ENCODE measurements around the gene NCKAP5. TPM values are rescaled to one million over a fixed set of nuclear protein-coding genes. Genes with fewer than 3 reads are reported as not detected.

The NCKAP5 gene
- polyA plus RNA-seq, 2 of the 4 experiments (the other 2 are of a cell fraction), result 3.0 to 4.1 TPM

GRCh38 chr2:132884292-132884691 is 684.0 kb downstream of the NCKAP5 start (continued):
- no peak for TF ChIP-seq ELK1 (IDR thresholded peaks at IDR 0.05; ENCODE audit: low read depth, low read length)
- 0 out of 2 replicates have a peak, but pooled peaks have one; percentile 23 for TF ChIP-seq FOSL2 (IDR thresholded peaks at IDR 0.05)
- TF ChIP-seq FOSL2 (CRISPR knock-in tag; IDR thresholded peaks at IDR 0.05), result peak; percentile 23; the same call in 1 of the 2 replicates

GRCh38 chr2:132883430-132883829 is 684.8 kb downstream of the NCKAP5 start:
- no peak overlapping the region for H3K4me3 ChIP-seq
- 47% methylated on average over 5 of the region's 5 CpGs for WGBS (ENCODE audit: missing lambda C conversion rate)
- H3K9me3 ChIP-seq, result no peaks in the 10 kb centered on the region
- peak overlapping the region; percentile 44; the same call in 2 of the 3 replicates for H3K4me2 ChIP-seq
- TF ChIP-seq RCOR1 (IDR thresholded peaks at IDR 0.05; ENCODE audit: low read depth, low read length) (no peak), ELK1 (IDR thresholded peaks at IDR 0.05; ENCODE audit: low read depth, low read length) (no peak)
- H3K4me1 ChIP-seq, result peaks cover 18% of the 10 kb centered on the region; the same call in 2 of the 3 replicates
- DNase-seq (ENCODE audit: low read depth in 1 of 2, low spot score in 1 of 2) (no peak), ATAC-seq (no peak), FAIRE-seq (no peak)
- H3K27ac ChIP-seq, result peak overlapping the region; percentile 34 to 81; a peak in 5 of 6 replicates
- POLR2A ChIA-PET, result no interaction called here
- CTCF ChIA-PET, result no interaction called here

GRCh38 chr2:132881546-132881945 is 686.7 kb downstream of the NCKAP5 start:
- H3K4me2 ChIP-seq, result no peak overlapping the region
- POLR2A ChIA-PET, result no interaction called here
- peaks cover 18% of the 10 kb centered on the region; the same call in 2 of the 3 replicates for H3K4me1 ChIP-seq
- 82% methylated on average over 1 of the region's 1 CpG for WGBS (ENCODE audit: missing lambda C conversion rate)
- H3K4me3 ChIP-seq, result no peak overlapping the region
- no peak for DNase-seq (ENCODE audit: low read depth in 1 of 2, low spot score in 1 of 2)
- TF ChIP-seq BHLHE40 (IDR thresholded peaks at IDR 0.05; ENCODE audit: low read depth, low read length) (no peak), PHF8 (IDR thresholded peaks at IDR 0.05; ENCODE audit: borderline replicate concordance, low read depth) (no peak)
- no peak overlapping the region for H3K27ac ChIP-seq
- H3K9me3 ChIP-seq, result no peaks in the 10 kb centered on the region
- CTCF ChIA-PET, result no interaction called here
- ATAC-seq, result no peak
- no peak for FAIRE-seq

GRCh38 chr2:132877923-132878322 is 690.3 kb downstream of the NCKAP5 start:
- FAIRE-seq (no peak), DNase-seq (ENCODE audit: low read depth in 1 of 2, low spot score in 1 of 2) (no peak), ATAC-seq (no peak)
- no peaks in the 10 kb centered on the region for H3K9me3 ChIP-seq
- no peaks in the 10 kb centered on the region for H3K4me1 ChIP-seq
- WGBS (ENCODE audit: missing lambda C conversion rate), result 85% methylated on average over 9 of the region's 9 CpGs
- H3K4me3 ChIP-seq, result no peak overlapping the region
- ChIA-PET POLR2A (no interaction called here), CTCF (no interaction called here)
- no peak for TF ChIP-seq FOSL2 (IDR thresholded peaks at IDR 0.05)
- no peak for TF ChIP-seq FOSL2 (CRISPR knock-in tag; IDR thresholded peaks at IDR 0.05)
- no peak for TF ChIP-seq RFX5 (IDR thresholded peaks at IDR 0.05)
- TF ChIP-seq EHF (CRISPR knock-in tag; IDR thresholded peaks at IDR 0.05), result no peak
- TF ChIP-seq JUNB (IDR thresholded peaks at IDR 0.05), result no peak
- TF ChIP-seq CHD4 (IDR thresholded peaks at IDR 0.05; ENCODE audit: borderline replicate concordance), result no peak
- no peak for TF ChIP-seq CHD2 (IDR thresholded peaks at IDR 0.05; ENCODE audit: low read length, partially characterized antibody)
- no peak for TF ChIP-seq NR3C1 (IDR thresholded peaks at IDR 0.05)
- no peak for TF ChIP-seq EHMT2 (IDR thresholded peaks at IDR 0.05; ENCODE audit: low read depth)
- no peak for TF ChIP-seq BCL3 (IDR thresholded peaks at IDR 0.05)
- no peak for TF ChIP-seq ZC3H11A (IDR thresholded peaks at IDR 0.05)
- no peak for TF ChIP-seq FOXS1 (CRISPR knock-in tag; IDR thresholded peaks at IDR 0.05)
- TF ChIP-seq ELK1 (IDR thresholded peaks at IDR 0.05; ENCODE audit: low read depth, low read length), result no peak
- no peak for TF ChIP-seq EP300 (IDR thresholded peaks at IDR 0.05)
- no peak for TF ChIP-seq RCOR1 (IDR thresholded peaks at IDR 0.05; ENCODE audit: low read depth, low read length)
- TF ChIP-seq CEBPB (IDR thresholded peaks at IDR 0.05), result no peak
- TF ChIP-seq KDM1A (IDR thresholded peaks at IDR 0.05; ENCODE audit: low read depth), result no peak
- H3K27ac ChIP-seq, result no peak overlapping the region
- H3K4me2 ChIP-seq, result no peak overlapping the region

All from A549 (cell line).